Thoracic aorta (tissue), 2 donors: ENCODE data around the gene KCNQ2. TPM values are rescaled to one million over a fixed set of nuclear protein-coding genes. Genes with fewer than 3 reads are reported as not detected.

Source experiments
- ATAC-seq: fragments of 150-250 bp; one replicate; pipeline ENCODE4 v1.8.0; 2017; ENCODE audit warnings: low read depth; ENCODE audit not compliant: insufficient number of reproducible peaks, low FRiP score
- DNase-seq: peaks from one replicate; pipeline ENCODE4 v3.0.0-alpha.2; 2020; ENCODE audit warnings: low spot score
- H3K27ac ChIP-seq, 2 donors: fragments of 200-600 bp; sonication (generic); 1 replicate in 1 of 2; 2 replicates in 1 of 2; pipeline ENCODE4 v1.5.1; 2016; ENCODE audit warnings: mild to moderate bottlenecking in 2 of 2, moderate library complexity in 2 of 2
- H3K27me3 ChIP-seq: fragments of 200-600 bp; sonication (generic); replicated peaks from 2 replicates; pipeline ENCODE4 v1.6.0; 2016; ENCODE audit warnings: mild to moderate bottlenecking; ENCODE audit not compliant: insufficient read depth
- H3K36me3 ChIP-seq: fragments of 200-600 bp; sonication (generic); one replicate; pipeline ENCODE4 v1.5.1; 2016
- H3K4me1 ChIP-seq, 2 donors: fragments of 200-600 bp; sonication (generic); 1 replicate in 1 of 2; 2 replicates in 1 of 2; pipeline versions ENCODE4 v1.5.1 to v1.6.0; 2016; ENCODE audit warnings: low read depth in 2 of 2, mild to moderate bottlenecking in 1 of 2; ENCODE audit not compliant: control insufficient read depth in 1 of 2
- H3K4me3 ChIP-seq: fragments of 200-600 bp; sonication (generic); 2 replicates; pipeline ENCODE4 v1.5.1; 2016; ENCODE audit warnings: mild to moderate bottlenecking
- H3K9me3 ChIP-seq: fragments of 200-600 bp; sonication (generic); 2 replicates; pipeline ENCODE4 v1.5.1; 2016
- total RNA-seq, 2 donors: library from RNA; depleted of rRNA; stranded (reverse); fragments of >200 nt; gene quantifications; one replicate each; pipeline versions ENCODE4 v1.1.0 to v1.2.3, GENCODE V29; 2016
- TF ChIP-seq, protein P1 (sequence below): fragments of 200-600 bp; sonication (generic); IDR thresholded peaks from one replicate; pipeline ENCODE4 v1.5.1; 2019; ENCODE audit warnings: antibody characterized with exemption

KCNQ2 gene
- total RNA-seq, 2 donors from 2014 or later: not detected

GRCh38 chr20:63424613-63425012 lies 47.8 kb downstream of the KCNQ2 start:
- no peaks in the 10 kb centered on the region for H3K4me1 ChIP-seq
- no peak for DNase-seq
- H3K27ac ChIP-seq: no peak overlapping the region
- TF ChIP-seq, protein P1, sequence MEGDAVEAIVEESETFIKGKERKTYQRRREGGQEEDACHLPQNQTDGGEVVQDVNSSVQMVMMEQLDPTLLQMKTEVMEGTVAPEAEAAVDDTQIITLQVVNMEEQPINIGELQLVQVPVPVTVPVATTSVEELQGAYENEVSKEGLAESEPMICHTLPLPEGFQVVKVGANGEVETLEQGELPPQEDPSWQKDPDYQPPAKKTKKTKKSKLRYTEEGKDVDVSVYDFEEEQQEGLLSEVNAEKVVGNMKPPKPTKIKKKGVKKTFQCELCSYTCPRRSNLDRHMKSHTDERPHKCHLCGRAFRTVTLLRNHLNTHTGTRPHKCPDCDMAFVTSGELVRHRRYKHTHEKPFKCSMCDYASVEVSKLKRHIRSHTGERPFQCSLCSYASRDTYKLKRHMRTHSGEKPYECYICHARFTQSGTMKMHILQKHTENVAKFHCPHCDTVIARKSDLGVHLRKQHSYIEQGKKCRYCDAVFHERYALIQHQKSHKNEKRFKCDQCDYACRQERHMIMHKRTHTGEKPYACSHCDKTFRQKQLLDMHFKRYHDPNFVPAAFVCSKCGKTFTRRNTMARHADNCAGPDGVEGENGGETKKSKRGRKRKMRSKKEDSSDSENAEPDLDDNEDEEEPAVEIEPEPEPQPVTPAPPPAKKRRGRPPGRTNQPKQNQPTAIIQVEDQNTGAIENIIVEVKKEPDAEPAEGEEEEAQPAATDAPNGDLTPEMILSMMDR: no peak
- no peak for ATAC-seq
- no peaks in the 10 kb centered on the region for H3K27me3 ChIP-seq
- H3K36me3 ChIP-seq: no peaks in the 10 kb centered on the region
- no peak overlapping the region for H3K4me3 ChIP-seq
- H3K9me3 ChIP-seq: no peaks in the 10 kb centered on the region

DNA sequence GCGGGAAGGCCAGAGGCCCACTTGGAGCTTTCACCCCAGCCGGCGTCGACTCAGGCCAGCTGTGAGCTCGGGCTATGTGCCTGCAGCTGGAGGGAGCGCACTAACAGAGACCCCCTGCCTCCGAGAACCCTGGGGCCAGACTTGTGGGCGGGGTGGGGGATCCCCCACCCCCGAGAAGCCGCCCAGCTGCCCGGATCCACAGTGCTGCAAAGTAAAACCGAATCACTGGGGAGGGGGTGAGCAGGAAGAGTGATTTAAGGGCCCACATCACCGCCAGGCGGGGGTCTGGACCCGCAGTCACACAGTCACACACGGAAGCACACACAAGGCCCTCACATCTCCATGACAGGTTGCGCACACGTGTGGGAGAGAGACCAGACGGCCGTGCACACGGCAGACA lies 48.7 kb downstream of the KCNQ2 start:
- ATAC-seq (no peak), DNase-seq (no peak)
- Histone ChIP-seq H3K27ac (no peak overlapping the region), H3K36me3 (no peaks in the 10 kb centered on the region), H3K4me3 (no peak overlapping the region), H3K4me1 (no peaks in the 10 kb centered on the region), H3K9me3 (no peaks in the 10 kb centered on the region), H3K27me3 (no peaks in the 10 kb centered on the region)
- TF ChIP-seq, protein P1: no peak

- H3K27me3 ChIP-seq: no peaks in the 10 kb centered on the region
- H3K36me3 ChIP-seq: no peaks in the 10 kb centered on the region
- H3K4me1 ChIP-seq: no peaks in the 10 kb centered on the region
- ATAC-seq (no peak), DNase-seq (no peak)
- no peak overlapping the region for H3K27ac ChIP-seq
- H3K4me3 ChIP-seq: no peak overlapping the region
- TF ChIP-seq, protein P1: no peak
- H3K9me3 ChIP-seq: no peaks in the 10 kb centered on the region
Measured at GRCh38 chr20:63422653-63423052, 49.8 kb downstream of the KCNQ2 start.

GRCh38 chr20:63421913-63422312 lies 50.5 kb downstream of the KCNQ2 start:
- DNase-seq (no peak), ATAC-seq (no peak)
- H3K4me3 ChIP-seq: no peak overlapping the region
- H3K36me3 ChIP-seq: no peaks in the 10 kb centered on the region
- H3K9me3 ChIP-seq: no peaks in the 10 kb centered on the region
- H3K27me3 ChIP-seq: no peaks in the 10 kb centered on the region
- TF ChIP-seq, protein P1: no peak
- no peaks in the 10 kb centered on the region for H3K4me1 ChIP-seq
- H3K27ac ChIP-seq: no peak overlapping the region

GRCh38 chr20:63421094-63421692 lies 51.3 kb downstream of the KCNQ2 start:
- Histone ChIP-seq H3K9me3 (no peaks in the 10 kb centered on the region), H3K4me3 (no peak overlapping the region), H3K27me3 (no peaks in the 10 kb centered on the region), H3K4me1 (no peaks in the 10 kb centered on the region), H3K27ac (no peak overlapping the region), H3K36me3 (no peaks in the 10 kb centered on the region)
- no peak for DNase-seq
- ATAC-seq: no peak
- TF ChIP-seq, protein P1: no peak
